ENCODE measurements around the gene SSNA1. TPM values are rescaled to one million over a fixed set of nuclear protein-coding genes. Genes with fewer than 3 reads are reported as not detected.

SSNA1 gene
- total RNA-seq (10 to 100 TPM; 50.0 to 98.1 (median 65.7) TPM), polyA plus RNA-seq (100 to 1,000 TPM in 2 of 3 donors, 10 to 100 TPM in 1; 13.2 to 138 (median 127) TPM)
- long read RNA-seq, donor 1, transcript SSNA1-201 (3 exons, 896 nt): major isoform, 32 of 84 reads
- long read RNA-seq, donor 1, transcript SSNA1-202 (2 exons, 1,170 nt): minor isoform, 22 of 84 reads
- long read RNA-seq, donor 1, partial matches to known transcripts: 29 of 84 reads
- long read RNA-seq, donor 1, other reads (novel, unspliced or antisense): 0 of 84 reads
- long read RNA-seq, donor 2, transcript SSNA1-201 (3 exons, 896 nt): major isoform, 21 of 46 reads
- long read RNA-seq, donor 2, transcript SSNA1-202 (2 exons, 1,170 nt): minor isoform, 13 of 46 reads
- long read RNA-seq, donor 2, partial matches to known transcripts: 12 of 46 reads
- long read RNA-seq, donor 2, other reads (novel, unspliced or antisense): 0 of 46 reads
- long read RNA-seq, donor 3, transcript SSNA1-201 (3 exons, 896 nt): major isoform, 17 of 30 reads
- long read RNA-seq, donor 3, transcript SSNA1-202 (2 exons, 1,170 nt): minor isoform, 11 of 30 reads
- long read RNA-seq, donor 3, partial matches to known transcripts: 0 of 30 reads
- long read RNA-seq, donor 3, other reads (novel, unspliced or antisense): 0 of 30 reads
- long read RNA-seq, donor 4, transcript SSNA1-201 (3 exons, 896 nt): major isoform, 24 of 29 reads
- long read RNA-seq, donor 4, partial matches to known transcripts: 0 of 29 reads
- long read RNA-seq, donor 4, other reads (novel, unspliced or antisense): 0 of 29 reads
- long read RNA-seq, donor 5, transcript SSNA1-202 (2 exons, 1,170 nt): minor isoform, 47 of 136 reads
- long read RNA-seq, donor 5, transcript SSNA1-201 (3 exons, 896 nt): major isoform, 48 of 136 reads
- long read RNA-seq, donor 5, partial matches to known transcripts: 1 of 136 reads
- long read RNA-seq, donor 5, other reads (novel, unspliced or antisense): 39 of 136 reads
- long read RNA-seq, donor 6, transcript SSNA1-201 (3 exons, 896 nt): major isoform, 18 of 27 reads
- long read RNA-seq, donor 6, transcript SSNA1-202 (2 exons, 1,170 nt): minor isoform, 5 of 27 reads
- long read RNA-seq, donor 6, partial matches to known transcripts: 4 of 27 reads
- long read RNA-seq, donor 6, other reads (novel, unspliced or antisense): 0 of 27 reads
- long read RNA-seq, donor 7, transcript SSNA1-202 (2 exons, 1,170 nt): major isoform, 20 of 36 reads
- long read RNA-seq, donor 7, transcript SSNA1-201 (3 exons, 896 nt): minor isoform, 15 of 36 reads
- long read RNA-seq, donor 7, partial matches to known transcripts: 0 of 36 reads
- long read RNA-seq, donor 7, other reads (novel, unspliced or antisense): 0 of 36 reads
- long read RNA-seq, donor 8, transcript SSNA1-202 (2 exons, 1,170 nt): major isoform, 32 of 64 reads
- long read RNA-seq, donor 8, transcript SSNA1-201 (3 exons, 896 nt): minor isoform, 29 of 64 reads
- long read RNA-seq, donor 8, partial matches to known transcripts: 0 of 64 reads
- long read RNA-seq, donor 8, other reads (novel, unspliced or antisense): 0 of 64 reads
- long read RNA-seq, donor 9, transcript SSNA1-201 (3 exons, 896 nt): major isoform, 13 of 21 reads
- long read RNA-seq, donor 9, transcript SSNA1-202 (2 exons, 1,170 nt): minor isoform, 8 of 21 reads
- long read RNA-seq, donor 9, partial matches to known transcripts: 0 of 21 reads
- long read RNA-seq, donor 9, other reads (novel, unspliced or antisense): 0 of 21 reads
- long read RNA-seq, donor 10, transcript SSNA1-202 (2 exons, 1,170 nt): minor isoform, 8 of 27 reads
- long read RNA-seq, donor 10, transcript SSNA1-201 (3 exons, 896 nt): major isoform, 18 of 27 reads
- long read RNA-seq, donor 10, partial matches to known transcripts: 0 of 27 reads
- long read RNA-seq, donor 10, other reads (novel, unspliced or antisense): 0 of 27 reads

DNA sequence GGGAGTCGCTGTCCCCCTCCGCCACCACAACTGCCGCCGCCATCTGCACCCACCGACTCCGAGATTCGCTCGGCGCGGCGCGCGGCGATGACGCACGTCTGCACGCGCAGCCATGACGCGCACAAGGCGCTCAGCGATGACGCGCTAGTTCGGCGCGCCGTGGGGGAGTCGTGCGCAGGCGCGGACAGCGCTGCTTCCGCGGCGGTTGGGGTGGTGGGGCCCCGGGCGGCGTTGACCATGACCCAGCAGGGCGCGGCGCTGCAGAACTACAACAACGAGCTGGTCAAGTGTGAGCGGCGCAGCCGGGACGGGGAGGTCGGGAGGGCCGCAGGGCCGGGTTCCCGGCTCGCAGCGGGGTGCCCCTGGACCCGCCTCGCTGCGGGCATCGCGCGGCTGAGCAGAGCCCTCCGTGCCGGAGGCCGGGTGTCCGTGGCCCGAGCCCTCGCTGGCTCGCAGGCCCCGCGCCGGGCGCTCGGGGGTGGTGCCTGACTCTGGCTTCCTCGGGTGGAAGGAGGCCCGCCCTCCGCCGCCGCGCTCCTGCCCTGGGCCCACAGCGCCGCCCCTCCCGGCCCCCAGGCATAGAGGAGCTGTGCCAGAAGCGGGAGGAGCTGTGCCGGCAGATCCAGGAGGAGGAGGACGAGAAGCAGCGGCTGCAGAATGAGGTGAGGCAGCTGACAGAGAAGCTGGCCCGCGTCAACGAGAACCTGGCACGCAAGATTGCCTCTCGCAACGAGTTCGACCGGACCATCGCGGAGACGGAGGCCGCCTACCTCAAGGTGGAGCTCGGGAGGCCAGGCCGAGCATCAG is at the start of gene SSNA1, which contains the start of gene ANAPC2:
Gene SSNA1 (plus strand): TSS at position 187 of the 807 bp plus-strand sequence. CDS start 51 bp downstream, at position 238.
Gene ANAPC2 (minus strand): TSS at position 71 of the 807 bp plus-strand sequence. CDS start 28 bp downstream, at position 43.
- 0 to 1% (median 0%) methylated on average over 14 to 98 of the region's 98 CpGs for WGBS, 4 donors
- Histone ChIP-seq H3K36me3 (replicated peaks in 1 of 2) (peaks cover 0 to 43% of the 10 kb centered on the region in 2 donors), H3K4me1 (replicated peaks in 1 of 2) (peaks cover 20 to 32% of the 10 kb centered on the region in 2 donors), H3K9me3 (replicated peaks in 1 of 3) (no peaks in the 10 kb centered on the region), H3K4me3 (peak within 1 kb of the TSS; percentile 62 to 82 (median 76)), H3K27me3 (no peaks in the 10 kb centered on the region), H3K27ac (peak within 1 kb of the TSS; percentile 74 to 98 (median 91))
- peak in 3 of 6 experiments; percentile 6 to 32 (median 24) for TF ChIP-seq CTCF (IDR thresholded peaks at IDR 0.05)
- peak; percentile 79 to 89 for TF ChIP-seq POLR2A (IDR thresholded peaks at IDR 0.05)
- intact Hi-C loops (cut with DNase I): no loop called here
- DNase-seq: peak; percentile 91 to 96 (median 93)

- TF ChIP-seq POLR2A (IDR thresholded peaks at IDR 0.05) (no peak), CTCF (IDR thresholded peaks at IDR 0.05) (no peak)
- DNase-seq: peak in 4 of 7 donors; percentile 35 to 61 (median 51)
- H3K27me3 ChIP-seq: peaks cover 85% of the 10 kb centered on the region
Measured at GRCh38 chr9:137138722-137139467, 49.6 kb upstream of the SSNA1 start, which contains the start of gene GRIN1. Gene GRIN1, plus strand, starts transcription at chr9:137139154. Its CDS starts 333 bp downstream, at chr9:137139487.

More at GRCh38 chr9:137138722-137139467, 49.6 kb upstream of the SSNA1 start, which contains the start of gene GRIN1:
- Histone ChIP-seq H3K27ac (no peak within 1 kb of the TSS), H3K4me3 (no peak within 1 kb of the TSS), H3K4me1 (replicated peaks in 1 of 2) (peaks cover 0 to 4% of the 10 kb centered on the region in 2 donors), H3K36me3 (replicated peaks in 1 of 2) (no peaks in the 10 kb centered on the region), H3K9me3 (replicated peaks in 1 of 3) (no peaks in the 10 kb centered on the region)
- intact Hi-C loops (cut with DNase I): no loop called here
- WGBS, 4 donors: 2 to 10% (median 4%) methylated on average over 9 to 104 of the region's 104 CpGs
